ENCODE measurements around the gene AUTS2. TPM values are rescaled to one million over a fixed set of nuclear protein-coding genes. Genes with fewer than 3 reads are reported as not detected.

AUTS2 gene
- total and polyA plus RNA-seq, 2 of the 8 experiments (the other 6 are each of a cell fraction or from before 2014, with no cell fraction given), result 25.9 to 101 TPM

DNA sequence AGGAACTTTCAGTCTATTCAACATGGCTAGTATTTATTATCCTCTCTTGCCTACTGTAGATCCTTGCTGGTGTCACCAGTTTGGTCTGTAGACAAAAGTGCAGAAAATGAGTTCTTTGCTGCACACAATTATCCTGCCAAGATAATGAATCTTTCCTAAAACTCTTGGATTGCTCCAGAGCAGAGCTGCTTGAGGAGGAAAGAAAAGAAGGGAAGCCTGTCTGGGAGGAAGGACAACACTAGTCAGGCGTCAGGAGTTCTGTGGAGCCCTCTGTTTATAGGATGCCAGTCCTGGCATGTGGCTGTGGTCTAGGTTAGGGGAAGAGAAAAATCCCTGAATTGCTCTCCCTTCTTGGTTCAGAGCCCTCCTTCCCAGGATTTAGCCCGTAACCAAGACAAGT lies 1103.7 kb downstream of the AUTS2 start:
- Histone ChIP-seq H3K4me2 (ENCODE audit: insufficient read depth in 1 of 2, low read depth in 2 of 2, low read length in 2 of 2) (peak overlapping the region in 1 of 2 experiments; percentile 76; a peak in 2 of 4 replicates), H3K56ac (replicated peaks; ENCODE audit: insufficient read length, low read depth, low read length) (no peak overlapping the region), H3K4me1 (replicated peaks in 1 of 4; ENCODE audit: control insufficient read depth in 3 of 4, insufficient read depth in 4 of 4, low read length in 3 of 4) (peaks cover 24 to 72% (median 52%) of the 10 kb centered on the region in 4 experiments), H3K27me3 (replicated peaks in 1 of 4; ENCODE audit: control insufficient read depth in 3 of 4, extremely low read depth in 1 of 4, insufficient read depth in 3 of 4, low read length in 3 of 4) (no peaks in the 10 kb centered on the region), H3K18ac (ENCODE audit: extremely low read depth, low read length) (peak overlapping the region; percentile 80), H2BK12ac (ENCODE audit: low read depth, low read length) (peak overlapping the region; percentile 88; the same call in 1 of the 2 replicates), H3K79me2 (ENCODE audit: control insufficient read depth in 1 of 2, insufficient read depth in 2 of 2, low read length in 2 of 2) (peaks cover 32 to 93% of the 10 kb centered on the region in 2 experiments), H2BK5ac (ENCODE audit: low read depth, low read length) (peak overlapping the region; percentile 47; the same call in 1 of the 2 replicates), H3K4ac (replicated peaks; ENCODE audit: insufficient read length, low read depth, low read length) (no peak overlapping the region), H3K36me3 (ENCODE audit: control insufficient read depth in 2 of 4, insufficient read depth in 4 of 4, low read length in 3 of 4) (peaks cover 5 to 54% (median 13%) of the 10 kb centered on the region in 4 experiments; a peak in 6 of 8 replicates), H2AK5ac (ENCODE audit: low read depth, low read length) (no peak overlapping the region), H3K23ac (ENCODE audit: insufficient read length) (no peak overlapping the region), H2BK20ac (ENCODE audit: low read length) (0 out of 2 replicates have a peak overlapping the region, but pooled peaks have one; percentile 66), H4K20me1 (replicated peaks in 1 of 2; ENCODE audit: control insufficient read depth in 1 of 2, insufficient read depth in 2 of 2, low read length in 2 of 2) (peaks cover 21 to 37% of the 10 kb centered on the region in 2 experiments), H4K5ac (ENCODE audit: insufficient read length, low read depth, low read length) (no peak overlapping the region), H3K4me3 (ENCODE audit: extremely low read depth in 1 of 4, insufficient read depth in 2 of 4, low read depth in 3 of 4, low read length in 4 of 4) (peak overlapping the region in 1 of 4 experiments; percentile 93; a peak in 1 of 8 replicates), H2AFZ (ENCODE audit: low read length) (no peak overlapping the region), H3K9me3 (ENCODE audit: insufficient read depth in 2 of 2, low read depth in 1 of 2, low read length in 1 of 2) (no peaks in the 10 kb centered on the region), H2BK15ac (ENCODE audit: low read length) (0 out of 2 replicates have a peak overlapping the region, but pooled peaks have one; percentile 54), H3K9ac (replicated peaks in 1 of 4; ENCODE audit: extremely low read depth in 1 of 4, low read depth in 3 of 4, low read length in 3 of 4) (no peak overlapping the region), H3K79me1 (ENCODE audit: low read depth, low read length) (peaks cover 13% of the 10 kb centered on the region; the same call in 1 of the 2 replicates), H3K27ac (ENCODE audit: low read depth, low read length) (no peak overlapping the region), H3K14ac (ENCODE audit: insufficient read length) (no peak overlapping the region), H4K91ac (replicated peaks; ENCODE audit: insufficient read length, low read length) (peak overlapping the region; percentile 61), H3K23me2 (ENCODE audit: low read depth, low read length) (no peaks in the 10 kb centered on the region; the same call in 1 of the 2 replicates), H4K8ac (ENCODE audit: extremely low read depth, insufficient read depth, low read length) (no peak overlapping the region), H2BK120ac (replicated peaks; ENCODE audit: low read depth, low read length) (no peak overlapping the region)
- no peak for TF ChIP-seq JUN (IDR thresholded peaks at IDR 0.05; ENCODE audit: low read depth, low read length)
- TF ChIP-seq SIX5 (IDR thresholded peaks at IDR 0.05; ENCODE audit: low read depth, low read length), result no peak
- ChIA-PET CTCF (ENCODE audit: partially characterized antibody) (interaction anchor here (5.0 kb wide), 1 partner anchor 118 kb away, joined by 46 read pairs; no protein-coding TSS in a partner anchor), POLR2A (ENCODE audit: partially characterized antibody) (interaction anchor here (0.9 to 1.4 kb wide), 2 partner anchors 8 to 16 kb away, joined by 3 to 4 read pairs; no protein-coding TSS in a partner anchor)
- no peak for DNase-seq (ENCODE audit: low read depth in 1 of 2, low spot score in 2 of 2)
- WGBS, 2 experiments (ENCODE audit: extremely low coverage in 1 of 2, insufficient coverage in 1 of 2, insufficient read length in 1 of 2, insufficient replicate concordance in 2 of 2, low coverage in 1 of 2, low lambda C conversion rate in 2 of 2, missing lambda C conversion rate in 1 of 2), result 89% methylated on average over 2 of the region's 2 CpGs; no CpG with 5 or more reads in 1 of the 2 experiments
- FAIRE-seq, result no peak
